Measurements from ENCODE around the gene B2M. TPM values are rescaled to one million over a fixed set of nuclear protein-coding genes. Genes with fewer than 3 reads are reported as not detected.

Gene B2M
- total RNA-seq, 1 donor from 2014 or later = 3,396 TPM

GRCh38 chr15:44753345-44753744 lies 42.0 kb downstream of the B2M start:
- CTCF ChIA-PET = no interaction called here
- Mint-ChIP-seq H3K9me3 (peaks cover 22% of the 10 kb centered on the region), H3K4me1 (no peaks in the 10 kb centered on the region), H3K4me3 (no peak overlapping the region), H3K36me3 (ENCODE audit: low read depth) (peaks cover 3% of the 10 kb centered on the region), H3K27me3 (peaks cover 2% of the 10 kb centered on the region), H3K27ac (no peak overlapping the region)
- DNase-seq (no peak), ATAC-seq (ENCODE audit: low read depth) (no peak)
- intact Hi-C loops (cut with micrococcal nuclease) = no loop called here
- POLR2A ChIA-PET = no interaction called here
- no peak for TF ChIP-seq CTCF (IDR thresholded peaks at IDR 0.05)

- H3K4me3 Mint-ChIP-seq = no peak overlapping the region
- ChIA-PET CTCF (no interaction called here), POLR2A (no interaction called here)
- no peak for TF ChIP-seq CTCF (IDR thresholded peaks at IDR 0.05)
- intact Hi-C loops (cut with micrococcal nuclease) = no loop called here
- ATAC-seq (ENCODE audit: low read depth) (no peak), DNase-seq (no peak)
- no peaks in the 10 kb centered on the region for H3K36me3 Mint-ChIP-seq (ENCODE audit: low read depth)
- no peaks in the 10 kb centered on the region for H3K4me1 Mint-ChIP-seq
- H3K27me3 Mint-ChIP-seq = no peaks in the 10 kb centered on the region
- no peak overlapping the region for H3K27ac Mint-ChIP-seq
- H3K9me3 Mint-ChIP-seq = no peaks in the 10 kb centered on the region
These were observed 51.9 kb downstream of the B2M start for GRCh38 chr15:44763187-44763586.

GRCh38 chr15:44763848-44764247 lies 52.5 kb downstream of the B2M start:
- POLR2A ChIA-PET = no interaction called here
- no peak for TF ChIP-seq CTCF (IDR thresholded peaks at IDR 0.05)

GRCh38 chr15:44765036-44765435 lies 53.7 kb downstream of the B2M start:
- intact Hi-C loops (cut with micrococcal nuclease) = no loop called here
- Mint-ChIP-seq H3K27ac (no peak overlapping the region), H3K9me3 (peaks cover 2% of the 10 kb centered on the region), H3K27me3 (no peaks in the 10 kb centered on the region), H3K4me1 (no peaks in the 10 kb centered on the region), H3K4me3 (no peak overlapping the region), H3K36me3 (ENCODE audit: low read depth) (no peaks in the 10 kb centered on the region)
- TF ChIP-seq CTCF (IDR thresholded peaks at IDR 0.05) = no peak
- ChIA-PET CTCF (no interaction called here), POLR2A (no interaction called here)
- DNase-seq = no peak
- ATAC-seq (ENCODE audit: low read depth) = no peak

More at GRCh38 chr15:44763848-44764247, 52.5 kb downstream of the B2M start:
- Mint-ChIP-seq H3K9me3 (no peaks in the 10 kb centered on the region), H3K4me3 (no peak overlapping the region), H3K27me3 (no peaks in the 10 kb centered on the region), H3K36me3 (ENCODE audit: low read depth) (no peaks in the 10 kb centered on the region), H3K4me1 (no peaks in the 10 kb centered on the region), H3K27ac (no peak overlapping the region)
- CTCF ChIA-PET = no interaction called here
- DNase-seq = no peak
- intact Hi-C loops (cut with micrococcal nuclease) = no loop called here
- ATAC-seq (ENCODE audit: low read depth) = no peak

Other genes with a start within 250 kb of the B2M start
- gene EIF3J, start 174.4 kb upstream of the B2M start, total RNA-seq = 78.9 and 88.4 TPM in 2 replicates
- 132 and 161 TPM in 2 replicates for gene SPG11, start 47.9 kb upstream of the B2M start, total RNA-seq
- 19.8 and 27.2 TPM in 2 replicates for gene PATL2, start 194 bp upstream of the B2M start, total RNA-seq
- gene TRIM69, start 25.0 kb downstream of the B2M start, total RNA-seq = 30.8 and 35.4 TPM in 2 replicates
- not detected in 2 replicates for gene TERB2, start 245.2 kb downstream of the B2M start, total RNA-seq